NCI-H82 treated with DMSO at 0.1 percent for 48 hours (cell line): Measurements from ENCODE around the gene SORCS1.
"Not testable (repeated sequence)": the region's sequence is repeated elsewhere in the genome, so short reads cannot be mapped to it uniquely, and the experiment has no call there.

Experiments used
- DNase-seq: peaks from one replicate; lab custom pipeline; 2025; ENCODE audit not compliant: unreplicated experiment; lab: John Stamatoyannopoulos, UW

SORCS1 gene

DNA sequence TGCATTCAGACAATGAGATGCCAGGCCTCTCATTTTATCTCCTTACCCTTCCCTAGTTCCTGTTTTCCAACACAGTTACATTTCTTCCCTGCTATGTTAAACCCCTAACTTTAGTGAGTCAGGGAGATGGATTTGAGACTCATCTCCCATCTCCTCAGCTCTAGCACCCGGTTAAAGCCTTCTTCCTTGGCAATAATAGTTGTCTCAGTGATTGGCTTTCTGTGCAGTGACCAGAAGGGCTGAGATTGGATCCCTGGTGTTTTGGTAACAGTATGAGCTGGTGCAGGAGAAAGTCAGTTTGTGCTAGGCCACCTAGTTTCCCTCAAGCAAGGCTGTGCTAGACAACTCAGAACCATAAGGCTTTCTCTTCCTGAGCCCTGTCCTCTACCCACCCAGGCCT lies 212.5 kb downstream of the SORCS1 start:
- no peak for DNase-seq

DNA sequence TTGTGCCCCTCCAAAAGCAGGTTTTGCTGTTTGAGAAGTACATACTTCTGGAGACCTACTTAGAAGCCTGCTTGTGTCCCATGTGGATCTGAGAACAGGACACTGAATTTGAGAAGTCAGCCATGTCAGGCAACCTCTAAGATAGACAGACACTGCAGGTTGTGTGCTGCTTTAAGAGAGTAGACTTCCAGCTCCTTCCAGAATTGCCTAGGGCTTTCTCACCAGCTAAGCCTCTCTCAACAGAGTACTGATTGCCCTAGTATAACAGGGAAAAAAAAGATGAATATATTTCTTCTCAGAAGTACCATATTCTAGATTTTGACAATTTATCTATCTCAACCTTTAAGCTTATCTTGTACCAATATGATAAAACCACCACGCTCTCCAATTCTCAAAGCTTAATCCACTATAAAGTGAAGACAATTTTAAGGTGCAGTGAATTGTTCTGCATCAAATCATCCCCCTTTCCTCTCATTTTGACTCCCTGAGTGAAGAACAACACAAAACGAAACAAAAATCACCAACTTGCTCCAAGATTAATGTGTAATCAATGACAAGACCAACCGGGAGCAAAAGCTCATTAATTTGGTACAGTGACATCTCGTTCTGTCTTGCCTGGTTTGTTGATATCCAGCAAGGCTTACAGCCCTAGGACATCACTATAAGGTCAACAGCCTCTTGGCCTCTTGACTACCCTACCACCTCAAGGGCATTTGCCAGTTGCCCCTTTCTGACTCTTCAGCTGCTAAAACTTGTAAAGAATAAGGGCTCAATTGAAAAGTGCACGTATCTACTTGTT lies 214.6 kb downstream of the SORCS1 start:
- no peak for DNase-seq

GRCh38 chr10:106947643-106948042 lies 216.9 kb downstream of the SORCS1 start:
- no peak for DNase-seq

DNA sequence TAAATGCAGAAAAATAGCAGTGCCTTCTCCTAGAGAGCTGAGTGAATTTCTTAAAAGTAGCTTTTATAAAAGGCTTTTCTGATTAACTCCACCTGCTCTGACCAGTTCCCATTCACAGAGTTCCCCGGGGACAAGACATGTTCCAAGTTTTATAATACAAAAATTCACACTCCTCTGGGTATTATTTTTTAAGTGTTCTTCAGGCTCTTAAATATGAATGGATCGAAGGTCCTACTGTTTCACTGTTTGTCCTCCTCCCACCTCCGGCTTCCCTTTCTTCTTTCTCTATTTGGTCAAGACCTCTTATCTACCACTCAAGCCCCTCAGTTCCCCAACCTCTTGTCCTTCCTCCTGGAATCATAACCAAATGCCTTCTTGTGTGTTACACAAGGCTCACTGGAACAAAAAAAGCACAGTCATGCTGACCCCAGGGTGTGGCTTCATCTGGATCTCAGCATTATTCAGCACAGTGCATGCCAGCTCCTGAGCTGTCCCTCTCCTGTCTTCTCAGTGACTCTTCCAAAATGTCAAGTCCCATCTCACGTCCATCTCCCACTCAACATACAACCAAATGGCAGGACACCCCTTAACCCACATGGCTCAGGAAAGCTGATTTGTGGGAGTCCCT lies 222.4 kb downstream of the SORCS1 start:
- DNase-seq, result no peak

DNA sequence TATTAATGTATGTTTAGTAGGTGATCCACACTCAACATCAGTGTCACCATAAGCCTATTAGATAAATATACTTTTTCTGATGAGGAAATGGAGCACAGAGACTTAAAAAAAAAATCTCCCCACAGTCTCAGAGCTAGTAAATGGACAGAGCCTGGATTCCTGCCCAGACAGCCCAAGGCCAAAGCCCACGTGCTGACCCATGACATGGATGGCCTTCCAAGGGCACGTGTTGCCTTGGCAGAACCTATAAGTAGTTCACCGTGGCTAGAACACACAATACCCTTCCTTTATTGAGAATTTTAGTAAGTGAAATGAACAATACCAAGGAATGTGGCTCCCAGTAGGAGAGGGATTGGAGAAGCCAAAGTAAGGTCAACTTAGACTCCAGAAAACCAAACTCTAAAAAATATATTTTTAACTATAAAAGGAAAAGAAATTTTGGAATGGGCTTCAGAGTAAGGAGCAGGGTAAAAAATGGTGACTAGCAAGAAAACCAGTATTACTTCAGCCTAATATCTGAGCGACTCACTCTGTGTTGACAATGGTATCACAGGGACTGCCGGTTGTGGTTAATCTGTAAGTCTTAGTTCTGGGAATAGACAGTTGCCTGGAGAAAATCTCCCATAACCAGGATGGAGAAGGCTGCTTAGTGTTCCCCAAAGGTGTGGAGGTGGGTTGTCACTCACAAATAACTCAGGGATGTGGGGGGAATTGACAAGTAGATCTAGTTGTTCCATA lies 223.0 kb downstream of the SORCS1 start:
- DNase-seq, result no peak

GRCh38 chr10:106938513-106938912 lies 226.0 kb downstream of the SORCS1 start:
- no peak for DNase-seq

DNA sequence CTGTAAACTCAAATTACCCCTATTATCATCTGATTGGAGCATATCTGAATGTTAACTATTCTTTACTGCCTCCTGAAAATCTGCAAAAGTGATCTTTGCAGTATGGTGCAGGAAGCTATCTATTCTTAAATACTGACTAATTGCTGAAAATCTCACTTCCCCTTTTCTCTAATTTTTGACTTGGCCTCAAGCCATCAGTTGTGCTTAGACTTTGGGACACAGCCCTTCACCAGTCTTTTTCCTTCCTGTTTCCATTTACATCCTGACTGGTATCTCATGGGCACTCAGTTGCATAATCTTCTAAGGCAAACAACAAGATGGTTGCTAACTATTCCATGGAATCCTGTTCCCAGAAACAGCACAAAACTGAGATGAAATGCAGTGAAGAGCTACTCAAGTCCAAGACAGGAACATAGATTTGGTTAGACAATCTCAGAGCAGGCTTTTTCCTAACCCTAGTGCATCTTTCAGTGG lies 228.5 kb downstream of the SORCS1 start:
- DNase-seq, result no peak

DNA sequence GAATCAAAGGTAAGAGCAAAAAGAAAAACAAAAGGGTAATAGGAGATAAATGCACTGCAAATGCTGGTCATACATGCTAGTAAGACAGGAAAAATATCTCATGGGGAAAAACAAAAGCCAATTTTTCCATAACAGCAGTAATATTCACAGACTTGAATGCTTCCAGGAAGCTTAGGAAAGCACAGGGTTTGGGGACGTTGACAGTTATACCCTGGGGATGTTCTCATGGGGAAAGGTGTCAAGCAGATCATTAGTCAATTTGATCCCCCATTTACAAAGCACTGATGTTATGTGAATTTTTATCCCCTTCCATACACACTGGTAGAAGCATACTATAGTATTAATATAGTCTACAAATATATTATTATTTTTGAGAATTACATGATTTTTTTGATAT lies 232.7 kb downstream of the SORCS1 start:
- no peak for DNase-seq

- DNase-seq, result no peak
Measured at GRCh38 chr10:106931159-106931852, 233.2 kb downstream of the SORCS1 start.

- no peak for DNase-seq
Measured at GRCh38 chr10:106930751-106931150, 233.8 kb downstream of the SORCS1 start.

DNA sequence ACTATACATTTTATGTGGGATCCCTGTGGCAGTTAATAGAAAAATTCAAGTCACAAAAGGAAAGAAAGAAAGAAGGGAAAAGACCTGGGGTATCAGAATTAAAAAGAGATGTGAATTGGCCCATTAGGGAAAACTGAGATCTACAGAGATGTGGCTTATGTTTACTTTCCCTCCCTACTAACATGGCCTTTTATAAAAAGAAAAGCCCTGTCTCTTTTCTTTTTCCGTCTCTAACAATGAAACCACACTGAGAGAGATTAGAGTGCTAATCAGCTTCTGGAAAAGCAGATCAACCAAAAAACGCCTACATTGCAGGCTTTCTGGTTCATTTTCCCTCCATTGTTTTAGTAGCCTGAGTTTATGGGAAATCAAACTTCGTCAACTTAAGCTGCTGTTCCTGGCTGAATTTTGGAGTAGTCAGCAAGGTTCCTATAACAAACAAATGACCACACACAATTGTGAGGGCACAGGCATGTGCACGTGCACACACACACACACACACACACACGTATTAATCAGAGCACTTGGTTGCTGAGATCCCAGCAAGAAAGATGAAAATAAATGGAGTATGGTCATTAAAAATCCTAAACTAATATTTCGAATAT lies 235.1 kb downstream of the SORCS1 start:
- DNase-seq, result no peak

DNA sequence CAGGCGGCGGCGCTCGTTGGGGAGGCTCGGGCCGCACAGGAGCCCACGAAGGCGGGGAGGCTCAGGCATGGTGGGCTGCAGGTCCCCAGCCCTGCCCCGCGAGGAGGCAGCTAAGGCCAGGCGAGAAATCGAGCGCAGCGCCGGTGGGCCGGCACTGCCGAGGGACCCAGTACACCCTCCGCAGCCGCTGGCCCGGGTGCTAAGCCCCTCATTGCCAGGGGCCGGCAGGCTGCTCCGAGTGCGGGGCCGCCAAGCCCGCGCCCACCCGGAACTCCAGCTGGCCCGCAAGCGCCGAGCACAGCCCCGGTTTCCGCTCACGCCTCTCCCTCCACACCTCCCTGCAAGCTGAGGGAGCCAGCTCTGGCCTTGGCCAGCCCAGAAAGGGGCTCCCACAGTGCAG lies 236.4 kb downstream of the SORCS1 start:
- DNase-seq, result not testable (repeated sequence)

GRCh38 chr10:106925191-106925590 lies 239.3 kb downstream of the SORCS1 start:
- DNase-seq, result no peak

DNA sequence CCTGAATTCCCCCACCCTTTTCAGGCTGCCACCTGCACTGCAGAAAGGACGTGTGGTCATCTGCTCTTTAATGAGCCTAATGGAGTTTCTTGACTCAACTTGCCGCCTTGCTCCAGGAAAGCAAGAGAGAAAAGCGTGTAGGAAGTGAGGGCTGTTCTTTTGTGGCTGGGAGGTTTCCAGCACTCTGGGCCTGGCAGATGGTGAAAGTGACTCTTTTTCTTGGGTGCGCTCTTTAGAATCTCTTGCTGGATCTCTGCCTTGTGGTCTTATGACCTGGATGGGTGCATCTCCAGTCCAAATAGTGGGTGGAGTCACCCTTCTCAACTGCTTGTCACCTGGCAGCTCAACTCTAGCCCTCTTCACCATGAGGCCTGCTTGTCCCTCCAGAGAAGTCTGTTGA lies 244.0 kb downstream of the SORCS1 start:
- DNase-seq, result no peak

DNA sequence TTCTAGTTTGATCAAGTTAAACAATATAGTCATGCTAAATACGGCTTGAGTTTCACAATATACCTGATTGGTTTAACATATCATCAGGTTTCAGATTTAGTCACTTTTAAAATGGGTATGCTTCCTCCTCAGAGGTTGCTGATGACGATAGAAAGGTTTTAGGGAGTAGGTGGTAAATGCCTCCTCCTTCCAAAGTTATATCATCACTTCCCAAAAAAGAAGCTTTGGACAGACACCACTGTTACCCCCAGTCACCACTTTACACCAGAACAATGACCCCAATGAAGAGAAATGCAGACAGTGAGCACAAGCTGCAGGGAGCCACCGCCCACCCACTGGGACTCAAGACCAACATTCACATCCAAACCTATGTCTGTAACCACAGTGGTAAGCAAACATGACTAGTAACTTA lies 244.6 kb downstream of the SORCS1 start:
- no peak for DNase-seq

- DNase-seq, result peak; percentile 28
Measured at GRCh38 chr10:106917452-106918055, 247.0 kb downstream of the SORCS1 start.

DNA sequence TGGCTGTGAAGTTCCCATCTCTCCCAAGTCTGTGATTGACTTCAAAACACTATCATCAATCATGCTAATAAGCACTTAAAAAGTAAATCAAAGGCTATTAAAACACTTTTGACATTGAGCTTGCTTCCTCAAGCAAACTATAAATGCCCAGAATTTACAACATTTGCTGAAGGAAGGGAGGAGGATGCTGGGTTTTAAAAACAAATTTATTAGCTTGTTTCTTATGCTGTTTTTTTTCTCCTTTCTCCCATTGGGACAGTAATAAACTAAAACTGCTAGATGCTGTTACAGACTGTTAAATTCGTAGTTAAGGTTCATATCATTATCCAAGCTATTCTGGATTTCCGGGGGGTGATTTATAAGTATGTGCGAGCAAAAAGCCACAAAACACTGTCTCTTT lies 250.5 kb downstream of the SORCS1 start:
- no peak for DNase-seq

GRCh38 chr10:106913348-106913747 lies 251.2 kb downstream of the SORCS1 start:
- no peak for DNase-seq

DNA sequence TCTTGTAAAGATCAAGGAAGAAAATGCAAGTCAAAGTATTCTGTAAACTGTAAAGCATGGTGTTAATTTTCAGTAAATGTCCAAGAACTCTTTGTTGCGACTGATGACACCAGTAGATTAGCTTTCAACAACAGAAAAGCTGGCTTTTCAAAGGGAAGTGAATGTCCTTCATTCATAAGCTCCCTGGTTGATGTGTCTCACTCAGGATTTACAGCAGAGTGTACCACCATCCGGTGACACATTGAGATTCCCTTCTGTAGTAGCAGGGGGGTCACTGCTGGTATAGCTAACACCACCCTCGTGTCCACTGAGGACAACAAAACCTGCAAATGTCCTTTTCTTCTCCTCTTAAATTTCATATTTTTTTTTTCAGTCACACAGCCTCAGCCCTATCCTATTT lies 253.4 kb downstream of the SORCS1 start:
- no peak for DNase-seq

DNA sequence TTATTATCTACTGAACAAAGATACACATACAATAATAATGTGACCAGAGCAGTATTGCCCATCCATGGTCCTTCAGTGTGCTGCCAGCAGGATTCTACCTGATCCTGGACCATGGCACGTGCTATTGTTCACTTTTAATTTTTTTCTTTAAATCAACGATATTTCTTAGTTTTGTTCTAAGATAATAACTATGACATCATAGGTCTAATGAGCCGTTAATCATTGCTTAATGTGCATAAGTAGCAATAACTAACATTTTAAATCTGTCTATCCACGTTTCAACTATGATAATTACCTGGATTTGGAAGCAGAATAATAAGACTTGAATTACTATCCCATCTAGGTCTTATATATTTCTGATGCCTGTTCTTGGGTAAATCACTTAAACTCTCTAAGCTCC lies 253.8 kb downstream of the SORCS1 start:
- no peak for DNase-seq
